ENCODE results near the gene REV3L. TPM values are rescaled to one million over a fixed set of nuclear protein-coding genes. Genes with fewer than 3 reads are reported as not detected.

The REV3L gene
- total and polyA plus RNA-seq, 2 donors (not counting 3 experiments of a cell fraction or from before 2014, with no cell fraction given): 6.0 to 22.7 TPM

DNA sequence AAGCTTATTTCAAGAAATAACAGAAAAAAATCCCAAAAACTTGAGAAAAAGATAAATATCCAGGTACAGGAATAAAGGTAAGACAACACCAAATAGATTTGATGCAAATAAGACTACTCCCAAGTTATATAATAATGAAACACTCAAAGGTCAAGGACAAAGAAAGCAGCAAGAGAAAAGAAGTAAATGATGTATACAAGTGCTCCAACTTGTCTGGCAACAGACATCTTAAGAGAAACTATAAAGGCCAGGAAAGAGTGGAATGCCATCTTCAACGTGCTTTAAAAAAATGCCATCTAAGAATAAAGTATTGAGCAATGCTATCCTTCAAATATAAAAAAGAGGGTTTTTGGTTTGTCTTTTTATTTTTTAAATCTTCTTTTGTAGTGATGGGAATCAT lies 54.2 kb downstream of the REV3L start:
- H3K4me3 ChIP-seq (replicated peaks in 1 of 3; ENCODE audit: insufficient read depth in 1 of 3, low read depth in 1 of 3, low read length in 3 of 3): no peak overlapping the region
- TF ChIP-seq FOS (IDR thresholded peaks at IDR 0.05; ENCODE audit: borderline replicate concordance, insufficient read depth, low read length) (no peak), GATA2 (IDR thresholded peaks at IDR 0.05; ENCODE audit: insufficient read depth, insufficient read length, low read depth, low read length) (no peak), EZH2 (IDR thresholded peaks at IDR 0.05; ENCODE audit: borderline replicate concordance, low read depth, low read length, severe bottlenecking) (no peak), POLR2A (IDR thresholded peaks at IDR 0.05; ENCODE audit: low read depth, low read length) (no peak), MYC (IDR thresholded peaks at IDR 0.05; ENCODE audit: low read depth, low read length) (no peak), POLR2AphosphoS5 (IDR thresholded peaks at IDR 0.05; ENCODE audit: insufficient read depth, low read depth, low read length) (no peak), JUN (IDR thresholded peaks at IDR 0.05; ENCODE audit: borderline replicate concordance, insufficient read depth, insufficient read length, low read depth) (no peak)
- TF ChIP-seq, protein P1, sequence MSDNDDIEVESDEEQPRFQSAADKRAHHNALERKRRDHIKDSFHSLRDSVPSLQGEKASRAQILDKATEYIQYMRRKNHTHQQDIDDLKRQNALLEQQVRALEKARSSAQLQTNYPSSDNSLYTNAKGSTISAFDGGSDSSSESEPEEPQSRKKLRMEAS (IDR thresholded peaks at IDR 0.05; ENCODE audit: insufficient read depth, insufficient read length): no peak
- TF ChIP-seq, protein P2, sequence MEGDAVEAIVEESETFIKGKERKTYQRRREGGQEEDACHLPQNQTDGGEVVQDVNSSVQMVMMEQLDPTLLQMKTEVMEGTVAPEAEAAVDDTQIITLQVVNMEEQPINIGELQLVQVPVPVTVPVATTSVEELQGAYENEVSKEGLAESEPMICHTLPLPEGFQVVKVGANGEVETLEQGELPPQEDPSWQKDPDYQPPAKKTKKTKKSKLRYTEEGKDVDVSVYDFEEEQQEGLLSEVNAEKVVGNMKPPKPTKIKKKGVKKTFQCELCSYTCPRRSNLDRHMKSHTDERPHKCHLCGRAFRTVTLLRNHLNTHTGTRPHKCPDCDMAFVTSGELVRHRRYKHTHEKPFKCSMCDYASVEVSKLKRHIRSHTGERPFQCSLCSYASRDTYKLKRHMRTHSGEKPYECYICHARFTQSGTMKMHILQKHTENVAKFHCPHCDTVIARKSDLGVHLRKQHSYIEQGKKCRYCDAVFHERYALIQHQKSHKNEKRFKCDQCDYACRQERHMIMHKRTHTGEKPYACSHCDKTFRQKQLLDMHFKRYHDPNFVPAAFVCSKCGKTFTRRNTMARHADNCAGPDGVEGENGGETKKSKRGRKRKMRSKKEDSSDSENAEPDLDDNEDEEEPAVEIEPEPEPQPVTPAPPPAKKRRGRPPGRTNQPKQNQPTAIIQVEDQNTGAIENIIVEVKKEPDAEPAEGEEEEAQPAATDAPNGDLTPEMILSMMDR (IDR thresholded peaks at IDR 0.05; ENCODE audit: extremely low read depth in 1 of 2, insufficient read depth in 1 of 2, low read depth in 1 of 2, low read length in 2 of 2): no peak
- H3K9me1 ChIP-seq (replicated peaks; ENCODE audit: control insufficient read depth, extremely low read depth, insufficient read depth, low read length): no peaks in the 10 kb centered on the region
- no peaks in the 10 kb centered on the region for H3K27me3 ChIP-seq (ENCODE audit: control insufficient read depth in 2 of 2, insufficient read depth in 2 of 2, low read length in 2 of 2)
- peaks cover 69% of the 10 kb centered on the region for H3K79me2 ChIP-seq (ENCODE audit: control insufficient read depth, insufficient read depth, low read length)
- no peaks in the 10 kb centered on the region for H3K36me3 ChIP-seq (ENCODE audit: control insufficient read depth in 2 of 2, extremely low read depth in 1 of 2, insufficient read depth in 2 of 2, low read length in 2 of 2)
- H3K9ac ChIP-seq (replicated peaks; ENCODE audit: extremely low read depth, insufficient read depth, low read length): no peak overlapping the region
- POLR2A ChIA-PET: no interaction called here
- no peaks in the 10 kb centered on the region for H3K9me3 ChIP-seq (replicated peaks; ENCODE audit: control insufficient read depth, insufficient read depth, low read length)
- CTCF ChIA-PET: interaction anchor here (1.3 kb wide), 1 partner anchor 50 kb away, joined by 5 read pairs; no protein-coding TSS in a partner anchor
- H3K27ac ChIP-seq (ENCODE audit: insufficient read depth, low read depth, low read length): no peak overlapping the region
- no peak overlapping the region for H3K4me2 ChIP-seq (ENCODE audit: insufficient read depth, low read length)
- FAIRE-seq (no peak), DNase-seq (ENCODE audit: low read depth, low spot score) (no peak)
- intact Hi-C loops (cut with micrococcal nuclease) (no loop called here), dilution Hi-C loops (cut with MboI; ENCODE audit: extremely low pct_ligation_motif_present, low sequenced_read_pairs) (no loop called here)
- no TSS peak for BruUV-seq (replicated peaks)
- H4K20me1 ChIP-seq (replicated peaks; ENCODE audit: control insufficient read depth, extremely low read depth, insufficient read depth, low read length): no peaks in the 10 kb centered on the region
- H2AFZ ChIP-seq (ENCODE audit: low read depth, low read length): no peak overlapping the region
- H3K4me1 ChIP-seq (ENCODE audit: control insufficient read depth, extremely low read depth, insufficient read depth, low read length): peaks cover 38% of the 10 kb centered on the region

All from endothelial cell of umbilical vein (primary cell).